CD4-positive, alpha-beta T cell treated with Interleukin-6 for 4 hours (primary cell): Measurements from ENCODE around the gene BORCS8.
"Not testable (repeated sequence)": the region's sequence is repeated elsewhere in the genome, so short reads cannot be mapped to it uniquely, and the experiment has no call there.

Experiments
- DNase-seq: peaks from one replicate; pipeline ENCODE4 v3.0.0-alpha.2; 2020; ENCODE audit warnings: mixed read lengths

BORCS8 gene

DNA sequence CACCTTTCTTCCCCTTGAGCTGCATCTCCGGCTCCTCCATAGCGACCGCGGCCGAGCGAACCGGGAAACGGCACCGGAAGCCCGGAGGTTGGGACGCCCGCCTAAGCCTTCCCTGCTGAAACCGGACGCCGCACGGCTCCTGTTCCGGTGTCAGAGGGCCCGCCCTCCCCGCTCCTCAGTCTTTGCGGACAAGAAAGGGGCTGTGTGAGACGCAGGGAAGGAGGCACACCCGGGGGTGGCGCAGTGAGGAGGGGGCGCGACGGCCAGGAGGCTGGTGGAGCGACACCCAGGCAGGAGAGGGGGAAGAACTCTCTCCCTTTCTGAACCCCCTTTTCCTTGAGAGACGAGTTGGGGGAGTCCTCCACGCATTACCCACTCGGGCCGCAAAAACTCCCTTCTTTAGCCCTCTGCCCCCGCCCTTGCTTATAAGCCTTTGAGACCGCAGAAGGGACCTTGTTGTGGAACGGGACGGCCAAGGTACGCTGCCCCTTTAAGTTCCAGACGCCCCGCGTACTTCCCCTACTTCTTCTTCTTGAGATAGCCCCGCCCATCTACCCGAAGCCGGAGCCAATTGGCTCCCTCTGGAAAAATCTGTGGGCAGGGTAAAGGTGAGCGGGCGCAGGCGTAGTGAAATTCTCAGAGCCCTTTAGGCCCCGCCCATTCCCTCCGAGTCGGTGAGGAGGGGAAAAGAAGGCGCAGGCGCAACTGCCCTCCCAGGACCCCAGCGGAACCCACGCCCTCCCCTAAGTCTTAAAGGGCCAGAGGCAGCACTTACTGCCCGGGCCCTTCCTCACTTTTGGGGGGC lies at the start of gene BORCS8, which contains the start of gene RFXANK:
Gene BORCS8, minus strand, starts transcription at position 75 of the 805 bp plus-strand sequence. Its CDS starts 35 bp downstream, at position 40.
Gene RFXANK, plus strand, starts transcription at position 181 of the 805 bp plus-strand sequence. CDS start 1,689 bp downstream, outside the sequence.
- DNase-seq, result peak; percentile 99

DNA sequence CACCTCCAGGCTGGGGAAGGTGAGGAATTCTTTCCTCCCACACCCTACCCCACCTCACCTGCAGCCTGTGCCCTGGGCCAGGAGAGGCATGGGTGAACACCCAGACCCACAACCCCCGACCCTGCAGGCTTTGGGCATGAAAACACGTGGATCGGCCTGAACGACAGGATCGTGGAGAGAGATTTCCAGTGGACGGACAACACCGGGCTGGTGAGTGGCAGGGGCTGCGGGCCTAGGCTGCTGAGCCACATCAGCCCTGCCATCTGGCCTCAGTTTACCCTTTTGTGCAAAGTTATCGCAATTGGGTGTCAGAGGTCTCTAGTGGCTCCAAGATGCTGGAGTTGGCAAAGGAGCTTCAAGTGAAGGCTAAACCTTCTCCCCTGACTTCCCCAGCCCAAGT lies 48.5 kb upstream of the BORCS8 start:
- no peak for DNase-seq

DNA sequence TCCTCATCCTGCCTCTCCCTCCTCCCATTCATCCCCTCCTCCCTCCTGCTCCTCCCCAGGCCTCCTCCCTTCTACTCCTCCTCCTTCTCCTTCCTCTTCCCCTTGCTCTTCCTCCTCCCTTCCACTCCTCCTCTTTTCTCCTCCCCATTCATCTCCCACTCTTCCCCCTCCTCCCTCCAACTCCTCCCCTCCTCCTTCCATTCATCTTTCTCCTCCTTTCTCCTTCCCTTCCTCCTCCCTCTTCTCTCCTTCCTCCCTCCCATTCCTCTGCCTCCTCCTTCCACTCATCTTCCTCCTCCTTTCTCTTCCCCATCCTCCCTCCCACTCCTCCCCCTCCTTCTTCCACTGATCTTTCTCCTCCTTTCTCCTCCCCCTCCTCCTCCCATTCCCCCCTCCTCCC lies 47.7 kb upstream of the BORCS8 start:
- DNase-seq, result no peak

DNA sequence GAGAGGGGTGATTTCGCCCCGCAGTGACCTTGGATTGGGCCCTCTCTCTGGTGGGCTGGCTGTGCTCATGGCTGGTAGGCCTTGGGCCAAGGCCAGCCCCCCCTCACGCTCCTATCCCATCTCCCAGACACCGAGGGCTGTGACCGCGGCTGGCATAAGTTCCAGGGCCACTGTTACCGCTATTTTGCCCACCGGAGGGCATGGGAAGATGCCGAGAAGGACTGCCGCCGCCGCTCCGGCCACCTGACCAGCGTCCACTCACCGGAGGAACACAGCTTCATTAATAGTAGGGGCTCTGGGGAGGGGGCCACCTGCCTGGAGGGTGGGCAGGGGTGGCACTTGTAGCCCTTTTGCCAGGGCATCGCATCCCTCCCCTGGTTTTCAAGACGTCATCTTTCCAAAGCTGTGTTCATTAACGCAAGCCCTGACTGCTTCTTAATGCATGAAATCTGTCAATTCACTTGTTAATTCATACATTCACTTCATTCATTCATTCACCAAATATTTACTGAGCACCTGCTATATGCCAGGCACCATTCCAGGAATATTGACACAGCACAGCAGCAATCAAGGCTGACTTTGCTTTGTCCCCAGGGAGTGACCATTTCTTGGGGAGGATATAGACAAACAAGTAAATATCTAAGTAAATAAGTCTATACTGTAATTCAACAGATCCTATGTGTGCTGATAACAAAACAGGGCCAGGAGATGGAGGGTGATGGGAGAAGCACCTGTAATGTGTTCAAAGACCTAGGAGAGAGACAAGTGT lies 46.4 kb upstream of the BORCS8 start:
- DNase-seq, result no peak

DNA sequence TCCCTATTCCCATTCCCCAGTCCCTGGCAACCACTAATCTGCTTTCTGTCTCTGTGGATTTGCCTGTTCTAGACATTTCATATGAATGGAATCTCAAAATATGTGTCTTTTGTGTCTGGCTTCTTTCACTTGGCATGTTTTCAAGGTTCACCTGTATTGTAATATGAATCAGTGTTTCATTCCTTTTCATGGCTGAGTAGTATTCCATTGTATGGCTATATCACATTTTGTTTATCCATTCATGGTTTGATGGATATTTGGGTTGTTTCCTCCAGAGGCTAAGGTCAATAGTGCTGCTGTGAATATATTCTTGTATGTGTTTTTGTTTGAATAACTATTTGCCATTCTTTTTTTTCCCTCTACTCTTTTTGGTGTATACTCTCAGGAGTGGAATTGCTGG lies 44.2 kb upstream of the BORCS8 start:
- DNase-seq, result no peak

DNA sequence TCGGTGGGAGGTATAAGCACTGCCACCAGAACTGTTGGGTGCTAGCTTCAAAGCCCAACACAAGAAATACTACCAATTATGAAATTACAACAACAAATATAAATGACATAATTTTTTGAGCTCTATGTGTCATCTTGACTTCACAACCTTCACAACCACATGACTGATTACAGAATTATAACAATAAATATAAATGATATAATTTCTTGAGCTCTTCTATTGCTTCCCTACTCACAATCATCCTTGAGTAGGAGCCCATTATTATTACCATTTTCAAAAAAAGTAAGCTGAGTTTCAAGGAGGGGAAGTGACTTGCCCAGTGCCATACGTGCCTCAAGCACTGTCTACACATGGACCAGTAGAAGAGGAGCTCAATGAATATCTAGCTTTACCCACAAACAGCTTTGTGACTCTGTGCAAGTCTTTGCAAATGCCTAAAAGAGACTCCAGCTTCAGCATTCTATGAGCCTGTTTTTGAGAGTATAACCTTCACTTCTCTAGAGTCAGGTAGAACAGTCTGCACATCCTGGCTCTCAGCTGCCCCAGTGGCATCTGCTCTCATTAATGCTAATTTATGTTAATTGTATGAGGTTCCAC lies 42.4 kb upstream of the BORCS8 start:
- no peak for DNase-seq

DNA sequence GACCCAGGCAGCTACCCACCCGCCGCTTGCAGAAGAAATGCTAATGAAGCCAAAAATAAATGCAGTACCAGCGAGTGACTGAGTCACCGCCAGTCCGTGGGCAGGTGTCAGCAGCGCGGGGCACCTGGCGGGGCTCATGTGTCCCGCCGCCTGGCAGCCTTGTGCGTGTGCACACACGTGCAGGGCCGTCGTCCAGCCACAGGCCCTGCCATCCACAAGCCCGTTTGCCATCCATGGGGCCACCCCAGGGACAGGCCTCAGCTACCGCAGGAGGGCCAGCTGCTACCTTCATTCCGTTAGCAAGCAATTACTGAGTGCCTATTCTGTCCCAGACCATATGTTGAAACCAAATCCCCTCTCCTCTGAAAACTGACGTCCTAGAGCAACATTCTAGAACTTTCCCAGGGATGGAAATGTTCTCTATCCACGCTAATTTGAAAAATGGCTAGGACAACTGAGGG lies 40.3 kb upstream of the BORCS8 start:
- no peak for DNase-seq

DNA sequence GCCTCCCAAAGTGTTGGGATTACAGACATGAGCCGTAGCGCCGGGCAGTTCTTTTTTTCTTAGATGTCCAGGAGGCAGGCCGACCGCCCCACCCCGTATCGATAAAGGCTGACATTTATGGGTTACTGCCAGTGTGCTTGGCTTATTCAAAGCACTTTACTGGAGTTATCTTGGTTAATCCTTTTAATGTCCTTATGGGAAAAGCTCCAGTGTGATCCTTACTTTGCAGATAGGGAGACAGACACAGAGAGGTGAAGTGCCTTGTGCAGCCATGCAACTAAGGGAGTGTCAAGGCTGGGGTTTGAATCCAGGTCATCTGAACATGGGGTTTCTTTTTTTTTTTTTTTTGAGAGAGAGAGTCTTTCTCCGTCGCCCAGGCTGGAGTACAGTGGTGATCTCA lies 39.0 kb upstream of the BORCS8 start:
- no peak for DNase-seq

DNA sequence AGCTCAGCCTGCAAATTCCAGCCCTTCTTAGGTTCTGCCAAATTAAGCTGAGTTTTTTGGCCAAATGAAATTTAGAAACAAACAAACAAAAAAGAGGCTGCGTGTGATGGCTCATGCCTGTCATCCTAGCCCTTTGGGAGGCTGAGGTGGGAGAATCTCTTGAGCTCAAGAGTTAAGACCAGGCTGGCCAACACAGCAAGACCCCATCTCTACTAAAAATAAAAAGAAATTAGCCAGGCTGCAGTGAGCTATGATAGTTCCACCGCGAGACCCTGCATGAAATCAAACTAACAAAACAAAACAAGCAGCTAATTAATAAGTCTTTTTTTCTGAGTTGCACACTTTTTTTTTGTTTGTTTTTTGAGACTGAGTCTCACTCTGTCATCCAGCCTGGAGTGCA lies 37.7 kb upstream of the BORCS8 start:
- DNase-seq, result no peak

DNA sequence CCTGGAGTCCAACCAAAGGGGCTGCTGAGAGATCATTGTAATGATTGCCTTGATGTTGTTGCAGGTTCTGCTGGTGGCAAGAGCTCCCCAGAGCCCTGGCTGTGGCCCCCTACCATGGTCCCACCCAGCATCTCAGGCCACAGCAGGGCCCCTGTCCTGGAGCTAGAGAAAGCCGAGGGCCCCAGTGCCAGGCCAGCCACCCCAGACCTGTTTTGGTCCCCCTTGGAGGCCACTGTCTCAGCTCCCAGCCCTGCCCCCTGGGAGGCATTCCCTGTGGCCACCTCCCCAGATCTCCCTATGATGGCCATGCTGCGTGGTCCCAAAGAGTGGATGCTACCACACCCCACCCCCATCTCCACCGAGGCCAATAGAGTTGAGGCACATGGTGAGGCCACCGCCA lies 35.3 kb upstream of the BORCS8 start:
- DNase-seq, result no peak

DNA sequence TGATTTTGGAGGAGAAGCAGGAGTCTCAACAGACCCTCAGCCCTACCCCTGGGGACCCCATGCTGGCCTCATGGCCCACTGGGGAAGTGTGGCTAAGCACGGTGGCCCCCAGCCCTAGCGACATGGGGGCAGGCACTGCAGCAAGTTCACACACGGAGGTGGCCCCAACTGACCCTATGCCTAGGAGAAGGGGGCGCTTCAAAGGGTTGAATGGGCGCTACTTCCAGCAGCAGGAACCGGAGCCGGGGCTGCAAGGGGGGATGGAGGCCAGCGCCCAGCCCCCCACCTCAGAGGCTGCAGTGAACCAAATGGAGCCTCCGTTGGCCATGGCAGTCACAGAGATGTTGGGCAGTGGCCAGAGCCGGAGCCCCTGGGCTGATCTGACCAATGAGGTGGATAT lies 34.7 kb upstream of the BORCS8 start:
- no peak for DNase-seq

DNA sequence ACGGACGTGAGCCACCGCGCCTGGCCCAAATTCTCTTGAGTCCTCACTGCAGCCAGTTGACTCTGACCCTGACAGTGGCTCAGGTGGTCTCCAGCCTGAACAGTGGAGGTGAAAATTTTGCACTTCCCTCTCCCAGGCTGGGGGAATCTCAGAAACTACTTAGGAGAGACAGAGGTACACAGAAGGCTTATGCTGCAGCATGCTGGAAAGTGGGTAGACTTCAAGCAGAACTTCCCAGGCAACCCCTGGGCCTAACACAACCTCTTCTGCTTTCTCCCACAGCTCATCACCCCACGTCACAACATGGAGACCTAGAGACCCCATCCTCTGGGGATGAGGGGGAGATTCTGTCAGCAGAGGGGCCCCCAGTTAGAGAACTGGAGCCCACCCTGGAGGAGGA lies 34.3 kb upstream of the BORCS8 start:
- no peak for DNase-seq

DNA sequence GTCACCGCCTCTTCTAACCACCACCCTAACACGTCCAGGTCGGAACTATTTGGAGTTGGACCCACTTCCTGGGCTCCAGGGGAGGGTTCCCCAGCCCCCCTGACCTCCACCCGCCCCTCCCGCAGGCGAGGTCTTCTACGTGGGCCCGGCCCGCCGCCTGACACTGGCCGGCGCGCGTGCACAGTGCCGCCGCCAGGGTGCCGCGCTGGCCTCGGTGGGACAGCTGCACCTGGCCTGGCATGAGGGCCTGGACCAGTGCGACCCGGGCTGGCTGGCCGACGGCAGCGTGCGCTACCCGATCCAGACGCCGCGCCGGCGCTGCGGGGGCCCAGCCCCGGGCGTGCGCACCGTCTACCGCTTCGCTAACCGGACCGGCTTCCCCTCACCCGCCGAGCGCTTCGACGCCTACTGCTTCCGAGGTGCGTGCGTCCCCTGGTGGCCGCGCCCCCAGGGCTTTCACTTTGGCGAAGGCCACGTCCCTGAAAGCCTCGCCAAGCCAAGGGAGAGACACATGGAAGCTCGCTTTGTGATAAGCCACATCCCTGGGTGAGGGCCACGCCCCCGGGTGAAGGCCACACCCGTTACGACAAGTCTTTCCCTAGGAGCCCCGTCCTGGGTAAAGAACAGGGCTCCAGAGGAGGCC lies 33.0 kb upstream of the BORCS8 start:
- DNase-seq, result peak; percentile 85

DNA sequence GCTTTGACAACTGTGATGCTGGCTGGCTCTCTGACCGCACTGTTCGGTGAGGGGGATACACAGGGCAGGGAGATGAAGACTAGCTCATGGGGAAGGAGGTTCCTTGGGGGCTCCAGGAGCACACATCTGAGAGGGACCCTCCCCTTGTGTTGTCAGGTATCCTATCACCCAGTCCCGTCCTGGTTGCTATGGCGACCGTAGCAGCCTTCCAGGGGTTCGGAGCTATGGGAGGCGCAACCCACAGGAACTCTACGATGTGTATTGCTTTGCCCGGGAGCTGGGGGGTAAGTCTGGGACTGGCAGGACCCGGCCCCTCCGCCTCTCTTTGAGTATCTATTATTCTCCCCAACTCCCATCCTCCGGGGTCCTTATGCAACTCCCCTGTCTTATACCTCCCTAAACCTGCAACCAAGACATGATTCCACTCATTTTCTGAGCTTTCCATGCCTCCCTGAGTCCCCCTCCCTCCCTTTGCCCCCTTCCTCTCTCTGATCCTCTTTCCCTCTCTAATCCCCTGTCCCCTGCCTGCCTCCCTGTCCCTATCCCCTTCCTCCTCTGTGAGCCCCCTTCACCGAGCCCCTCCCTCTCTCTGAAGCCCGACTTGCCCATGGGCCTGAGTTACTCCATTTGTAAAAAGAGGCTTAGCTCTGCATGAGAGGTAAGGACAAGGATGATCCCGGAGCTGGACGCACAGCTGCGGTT lies 32.3 kb upstream of the BORCS8 start:
- DNase-seq, result no peak

DNA sequence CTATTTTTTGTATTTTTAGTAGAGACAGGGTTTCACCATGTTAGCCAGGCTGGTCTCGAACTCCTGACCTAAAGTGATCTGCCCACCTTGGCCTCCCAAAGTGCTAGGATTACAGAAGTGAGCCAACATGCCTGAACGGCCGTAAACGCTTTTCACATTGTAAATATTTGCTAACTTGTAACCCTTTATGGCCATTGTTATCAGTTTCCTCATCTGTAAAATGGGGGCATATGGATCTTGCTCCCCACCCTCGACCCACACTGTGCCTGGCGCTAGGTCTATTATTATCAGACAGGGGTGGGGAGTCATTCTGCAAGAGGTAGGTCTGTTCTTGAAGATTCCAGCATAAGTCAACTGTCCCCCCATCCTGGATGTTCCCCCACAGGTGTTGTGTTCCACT lies 31.7 kb upstream of the BORCS8 start:
- DNase-seq, result no peak

DNA sequence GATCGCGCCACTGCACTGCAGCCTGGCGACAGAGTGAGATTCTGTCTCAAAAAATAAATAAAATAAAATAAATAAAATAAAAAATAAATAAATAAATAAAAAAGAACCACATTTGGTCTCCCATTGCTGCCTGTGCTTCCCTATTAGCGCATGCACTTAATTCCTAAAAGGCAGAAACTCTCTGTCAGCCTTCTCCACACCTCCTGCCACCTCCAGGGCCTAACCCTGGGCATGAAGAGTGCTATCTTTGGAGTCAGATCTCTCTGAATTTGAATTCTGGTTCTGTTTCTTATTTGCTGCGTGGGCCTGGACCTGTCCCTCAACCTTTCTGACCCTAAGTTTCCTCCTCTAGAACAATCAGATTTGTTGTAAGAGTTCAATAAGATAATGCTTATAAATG lies 31.1 kb upstream of the BORCS8 start:
- DNase-seq, result no peak

DNA sequence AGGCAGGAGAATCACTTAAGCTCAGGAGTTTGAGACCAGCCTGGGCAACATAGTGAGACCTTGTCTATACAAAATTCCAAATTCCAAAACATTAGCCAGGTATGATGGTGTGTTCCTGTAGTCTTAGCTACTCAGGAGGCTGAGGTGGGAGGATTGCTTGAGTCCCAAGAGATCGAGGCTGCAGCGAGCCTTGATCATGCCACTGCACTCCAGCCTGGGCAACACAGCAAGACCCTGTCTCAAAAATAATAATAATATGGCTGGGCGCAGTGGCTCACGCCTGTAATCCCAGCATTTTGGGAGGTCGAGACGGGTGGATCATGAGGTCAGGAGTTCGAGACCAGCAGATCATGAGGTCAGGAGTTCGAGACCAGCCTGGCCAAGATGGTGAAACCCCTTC lies 29.0 kb upstream of the BORCS8 start:
- DNase-seq, result not testable (repeated sequence)

DNA sequence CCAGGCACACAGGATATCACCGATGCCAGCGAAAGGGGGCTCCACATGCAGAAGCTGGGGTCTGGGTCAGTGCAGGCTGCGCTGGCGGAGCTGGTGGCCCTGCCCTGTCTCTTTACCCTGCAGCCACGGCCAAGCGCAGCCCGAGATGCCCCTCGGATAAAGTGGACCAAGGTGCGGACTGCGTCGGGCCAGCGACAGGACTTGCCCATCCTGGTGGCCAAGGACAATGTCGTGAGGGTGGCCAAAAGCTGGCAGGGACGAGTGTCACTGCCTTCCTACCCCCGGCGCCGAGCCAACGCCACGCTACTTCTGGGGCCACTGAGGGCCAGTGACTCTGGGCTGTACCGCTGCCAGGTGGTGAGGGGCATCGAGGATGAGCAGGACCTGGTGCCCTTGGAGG lies 27.0 kb upstream of the BORCS8 start:
- DNase-seq, result no peak

DNA sequence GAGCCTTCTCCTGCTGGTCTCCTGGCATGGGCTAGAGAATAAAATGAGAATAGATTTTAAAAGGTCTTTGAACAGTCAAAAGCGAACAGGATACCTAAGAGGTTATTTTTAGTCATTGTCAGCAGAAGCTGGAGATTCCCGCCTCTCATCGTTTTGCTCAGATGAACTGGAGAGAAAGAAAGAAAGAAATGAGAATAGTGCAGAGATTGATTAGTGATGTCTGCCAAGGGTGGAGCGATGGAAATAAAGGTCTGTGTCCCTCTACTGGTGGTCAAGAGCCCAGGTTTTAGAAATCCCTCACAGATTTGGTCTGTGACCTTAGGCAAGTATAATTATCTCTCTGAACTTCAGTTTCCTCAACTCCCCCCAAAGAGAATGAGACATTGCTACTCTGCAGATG lies 25.1 kb upstream of the BORCS8 start:
- DNase-seq, result no peak

DNA sequence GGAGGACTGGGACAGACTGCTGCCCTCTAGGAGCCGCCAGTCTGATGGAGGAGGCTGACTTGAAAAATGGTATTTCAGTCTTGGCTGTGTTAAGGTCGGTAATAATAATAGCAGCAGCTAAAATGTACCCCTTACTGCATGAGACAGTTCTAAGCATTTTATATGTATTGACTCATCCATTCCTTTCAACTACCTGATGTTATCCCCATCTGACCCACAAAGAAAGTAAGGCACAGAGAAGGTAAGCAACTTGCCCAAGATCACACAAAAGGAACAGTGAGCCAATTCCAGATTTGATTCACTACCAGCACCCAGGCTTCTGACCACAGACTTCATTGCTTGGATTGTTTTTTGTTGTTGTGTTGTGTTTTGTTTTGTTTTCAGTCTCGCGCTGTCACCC lies 23.8 kb upstream of the BORCS8 start:
- no peak for DNase-seq

DNA sequence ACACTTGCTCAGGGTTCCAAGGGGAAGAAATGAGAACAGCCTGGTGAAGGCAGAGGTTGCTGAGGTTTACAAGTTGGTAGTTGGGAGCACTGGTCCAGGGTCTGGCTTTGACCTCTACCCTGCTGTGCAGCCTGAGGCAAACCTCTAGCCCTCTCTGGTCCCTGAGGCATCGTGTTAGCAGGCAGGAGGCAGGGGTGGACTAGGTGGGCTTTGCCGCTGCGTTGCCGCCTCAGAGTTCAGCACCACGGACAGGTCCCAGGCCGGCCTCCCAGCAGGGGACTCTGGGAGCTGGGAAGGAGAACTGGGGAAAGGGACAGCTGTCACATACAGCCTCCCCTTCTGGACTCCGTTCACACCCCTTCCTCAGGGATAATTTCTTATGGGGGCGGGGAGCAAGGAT lies 22.9 kb upstream of the BORCS8 start:
- DNase-seq, result peak; percentile 30

DNA sequence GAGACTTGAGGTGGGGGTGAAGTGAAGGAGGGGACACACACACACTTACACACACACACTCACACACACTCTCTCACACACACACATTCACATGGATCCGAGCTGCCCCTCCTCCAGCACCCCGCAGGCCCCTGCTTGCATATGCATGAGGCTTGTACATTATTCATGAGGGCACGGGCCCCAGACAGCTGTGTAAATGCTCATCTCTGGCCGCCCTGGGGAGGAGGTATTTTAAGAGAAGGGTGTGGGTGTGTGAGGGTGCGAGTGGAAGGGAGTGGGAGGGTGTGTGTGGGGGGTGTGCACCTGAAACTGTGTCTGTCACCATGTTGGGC lies 22.2 kb upstream of the BORCS8 start:
- no peak for DNase-seq
